ENCODE results near the gene DTNB.

Gene DTNB

DNA sequence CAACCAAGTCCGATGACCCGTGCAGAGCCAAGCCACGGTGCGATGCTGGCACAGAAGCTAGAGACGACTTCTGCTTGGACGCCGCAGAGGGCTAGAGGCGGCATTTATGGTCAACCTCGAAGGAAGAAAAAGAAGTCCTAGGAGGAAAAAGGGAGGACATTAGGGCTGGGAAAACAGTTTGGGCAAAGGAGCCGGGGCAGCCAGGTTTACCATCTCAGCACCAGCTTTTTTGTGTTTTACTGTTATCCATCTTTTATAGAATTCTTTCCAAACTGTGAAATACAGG lies 643 bp upstream of the DTNB start:
- Histone ChIP-seq H2AFZ (ENCODE audit: low read depth, low read length) (peak overlapping the region; percentile 89), H3K27ac (ENCODE audit: low read length) (no peak overlapping the region), H3K9me3 (ENCODE audit: insufficient read depth, low read length) (no peaks in the 10 kb centered on the region), H4K20me1 (ENCODE audit: insufficient read depth, low read length) (no peaks in the 10 kb centered on the region; the same call in 1 of the 2 replicates), H3K79me2 (ENCODE audit: low read length) (peaks cover 21% of the 10 kb centered on the region), H3K4me1 (ENCODE audit: low read length) (peaks cover 7% of the 10 kb centered on the region; the same call in 1 of the 2 replicates), H3K4me2 (ENCODE audit: low read length) (peak overlapping the region; percentile 88), H3K4me3 (ENCODE audit: low read length) (peak overlapping the region; percentile 98), H3K9ac (ENCODE audit: low read length) (peak overlapping the region; percentile 79), H3K36me3 (replicated peaks; ENCODE audit: low read depth, low read length) (no peaks in the 10 kb centered on the region), H3K27me3 (ENCODE audit: low read depth, low read length) (peaks cover 15% of the 10 kb centered on the region)
- TF ChIP-seq EZH2phosphoT487 (IDR thresholded peaks at IDR 0.05; ENCODE audit: low read depth): no peak
- TF ChIP-seq, protein P1, sequence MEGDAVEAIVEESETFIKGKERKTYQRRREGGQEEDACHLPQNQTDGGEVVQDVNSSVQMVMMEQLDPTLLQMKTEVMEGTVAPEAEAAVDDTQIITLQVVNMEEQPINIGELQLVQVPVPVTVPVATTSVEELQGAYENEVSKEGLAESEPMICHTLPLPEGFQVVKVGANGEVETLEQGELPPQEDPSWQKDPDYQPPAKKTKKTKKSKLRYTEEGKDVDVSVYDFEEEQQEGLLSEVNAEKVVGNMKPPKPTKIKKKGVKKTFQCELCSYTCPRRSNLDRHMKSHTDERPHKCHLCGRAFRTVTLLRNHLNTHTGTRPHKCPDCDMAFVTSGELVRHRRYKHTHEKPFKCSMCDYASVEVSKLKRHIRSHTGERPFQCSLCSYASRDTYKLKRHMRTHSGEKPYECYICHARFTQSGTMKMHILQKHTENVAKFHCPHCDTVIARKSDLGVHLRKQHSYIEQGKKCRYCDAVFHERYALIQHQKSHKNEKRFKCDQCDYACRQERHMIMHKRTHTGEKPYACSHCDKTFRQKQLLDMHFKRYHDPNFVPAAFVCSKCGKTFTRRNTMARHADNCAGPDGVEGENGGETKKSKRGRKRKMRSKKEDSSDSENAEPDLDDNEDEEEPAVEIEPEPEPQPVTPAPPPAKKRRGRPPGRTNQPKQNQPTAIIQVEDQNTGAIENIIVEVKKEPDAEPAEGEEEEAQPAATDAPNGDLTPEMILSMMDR (IDR thresholded peaks at IDR 0.05; ENCODE audit: low read depth, low read length): no peak

DNA sequence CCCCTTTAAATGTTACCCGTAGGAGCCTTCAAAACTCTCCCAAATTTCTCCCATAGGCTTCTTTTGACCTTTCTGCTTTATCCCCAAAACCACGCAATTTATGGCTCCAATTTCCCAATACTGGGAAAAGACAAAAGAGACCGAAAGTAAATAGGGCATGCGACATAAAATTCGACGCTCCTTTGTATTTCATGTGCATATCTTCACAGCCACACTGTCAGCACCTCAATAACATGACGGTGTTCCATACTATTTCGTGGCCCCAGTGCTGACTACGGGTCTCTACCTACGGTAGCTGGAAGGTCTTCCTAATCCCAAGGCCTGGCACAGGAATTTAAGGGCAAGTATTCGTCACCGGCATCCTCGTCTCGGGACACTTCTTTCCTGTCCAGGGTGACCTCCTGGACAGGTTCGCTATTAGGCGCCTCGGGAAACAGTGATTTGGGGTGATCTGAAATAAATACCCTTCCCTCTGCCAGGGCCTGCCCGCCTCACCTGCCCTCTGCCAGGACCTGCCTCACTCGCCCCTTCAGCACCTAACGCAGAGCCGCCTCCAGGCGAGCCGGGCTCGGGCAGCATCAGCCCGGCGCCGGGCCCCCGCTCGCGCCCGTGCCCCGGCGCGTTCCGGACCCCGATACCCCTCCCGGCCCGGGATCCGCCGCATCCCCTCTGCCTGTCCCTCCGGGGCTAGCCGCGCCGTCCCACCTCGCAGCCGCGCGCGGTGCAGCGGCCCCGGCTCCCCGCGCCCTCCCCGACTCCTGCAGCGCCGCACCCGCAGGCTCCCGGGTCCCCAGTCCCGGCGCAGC lies 680 bp downstream of the DTNB start:
- peaks cover 21% of the 10 kb centered on the region for H3K79me2 ChIP-seq (ENCODE audit: low read length)
- no peak for TF ChIP-seq EZH2phosphoT487 (IDR thresholded peaks at IDR 0.05; ENCODE audit: low read depth)
- TF ChIP-seq, protein P1 (IDR thresholded peaks at IDR 0.05; ENCODE audit: low read depth, low read length): no peak
- peak overlapping the region; percentile 84 for H3K4me2 ChIP-seq (ENCODE audit: low read length)
- no peaks in the 10 kb centered on the region for H3K9me3 ChIP-seq (ENCODE audit: insufficient read depth, low read length)
- H3K9ac ChIP-seq (ENCODE audit: low read length): peak overlapping the region; percentile 81
- H3K4me1 ChIP-seq (ENCODE audit: low read length): peaks cover 7% of the 10 kb centered on the region; the same call in 1 of the 2 replicates
- H3K4me3 ChIP-seq (ENCODE audit: low read length): peak overlapping the region; percentile 84
- no peaks in the 10 kb centered on the region; the same call in 1 of the 2 replicates for H4K20me1 ChIP-seq (ENCODE audit: insufficient read depth, low read length)
- H3K36me3 ChIP-seq (replicated peaks; ENCODE audit: low read depth, low read length): no peaks in the 10 kb centered on the region
- H3K27me3 ChIP-seq (ENCODE audit: low read depth, low read length): peaks cover 15% of the 10 kb centered on the region
- H2AFZ ChIP-seq (ENCODE audit: low read depth, low read length): peak overlapping the region; percentile 84; the same call in 1 of the 2 replicates
- H3K27ac ChIP-seq (ENCODE audit: low read length): peak overlapping the region; percentile 47

DNA sequence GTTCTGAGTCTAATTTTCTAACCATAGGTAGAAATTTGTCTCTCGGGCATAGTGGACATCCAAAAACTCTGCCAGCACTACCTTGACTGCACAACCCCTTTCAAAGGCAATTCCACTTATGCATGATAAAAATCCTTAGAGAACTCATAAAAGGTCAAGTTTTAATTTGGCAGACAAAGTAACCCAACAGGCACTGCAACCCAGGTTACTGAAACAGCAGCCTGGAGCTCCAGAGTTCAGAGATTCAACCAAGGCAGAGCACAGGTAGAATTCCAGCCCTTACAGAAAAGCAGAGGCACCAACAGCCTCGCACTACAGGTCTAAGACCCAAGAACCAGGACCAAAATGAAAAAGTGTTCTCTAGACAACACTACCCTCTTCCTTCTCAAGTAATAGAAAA lies 1.8 kb downstream of the DTNB start:
- Histone ChIP-seq H3K27ac (ENCODE audit: low read length) (no peak overlapping the region), H2AFZ (ENCODE audit: low read depth, low read length) (no peak overlapping the region), H3K36me3 (replicated peaks; ENCODE audit: low read depth, low read length) (no peaks in the 10 kb centered on the region), H3K9ac (ENCODE audit: low read length) (no peak overlapping the region), H4K20me1 (ENCODE audit: insufficient read depth, low read length) (no peaks in the 10 kb centered on the region; the same call in 1 of the 2 replicates), H3K4me3 (ENCODE audit: low read length) (no peak overlapping the region), H3K27me3 (ENCODE audit: low read depth, low read length) (peaks cover 15% of the 10 kb centered on the region), H3K4me2 (ENCODE audit: low read length) (0 out of 2 replicates have a peak overlapping the region, but pooled peaks have one; percentile 10), H3K79me2 (ENCODE audit: low read length) (peaks cover 21% of the 10 kb centered on the region), H3K9me3 (ENCODE audit: insufficient read depth, low read length) (no peaks in the 10 kb centered on the region), H3K4me1 (ENCODE audit: low read length) (peaks cover 7% of the 10 kb centered on the region; the same call in 1 of the 2 replicates)
- TF ChIP-seq, protein P1 (IDR thresholded peaks at IDR 0.05; ENCODE audit: low read depth, low read length): no peak
- TF ChIP-seq EZH2phosphoT487 (IDR thresholded peaks at IDR 0.05; ENCODE audit: low read depth): no peak

DNA sequence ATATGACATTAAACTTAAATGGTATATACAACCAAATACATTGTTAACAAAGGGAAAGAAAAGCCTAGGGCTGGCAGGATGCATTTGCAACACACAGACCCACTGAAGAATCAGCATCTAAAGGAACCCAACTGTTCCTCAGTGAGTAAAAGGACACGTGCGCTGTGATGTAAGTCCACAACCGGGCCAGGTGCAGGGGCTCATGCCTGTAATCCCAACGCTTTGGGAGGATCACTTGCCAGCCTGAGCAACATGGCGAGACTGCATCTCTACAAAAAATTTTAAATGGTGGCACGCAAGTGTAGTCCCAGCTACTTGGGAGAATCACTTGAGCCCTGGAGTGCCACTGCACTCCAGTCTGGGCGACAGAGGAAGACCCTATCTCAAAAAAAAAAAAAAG lies 3.9 kb downstream of the DTNB start:
- no peak overlapping the region for H3K4me3 ChIP-seq (ENCODE audit: low read length)
- H3K4me1 ChIP-seq (ENCODE audit: low read length): peaks cover 8% of the 10 kb centered on the region; the same call in 1 of the 2 replicates
- no peaks in the 10 kb centered on the region for H3K36me3 ChIP-seq (replicated peaks; ENCODE audit: low read depth, low read length)
- no peak overlapping the region for H3K4me2 ChIP-seq (ENCODE audit: low read length)
- no peaks in the 10 kb centered on the region for H3K9me3 ChIP-seq (ENCODE audit: insufficient read depth, low read length)
- H3K27me3 ChIP-seq (ENCODE audit: low read depth, low read length): peaks cover 8% of the 10 kb centered on the region
- peaks cover 21% of the 10 kb centered on the region for H3K79me2 ChIP-seq (ENCODE audit: low read length)
- H3K9ac ChIP-seq (ENCODE audit: low read length): no peak overlapping the region
- no peaks in the 10 kb centered on the region; the same call in 1 of the 2 replicates for H4K20me1 ChIP-seq (ENCODE audit: insufficient read depth, low read length)
- no peak for TF ChIP-seq EZH2phosphoT487 (IDR thresholded peaks at IDR 0.05; ENCODE audit: low read depth)
- TF ChIP-seq, protein P1 (IDR thresholded peaks at IDR 0.05; ENCODE audit: low read depth, low read length): no peak
- H3K27ac ChIP-seq (ENCODE audit: low read length): no peak overlapping the region
- no peak overlapping the region for H2AFZ ChIP-seq (ENCODE audit: low read depth, low read length)
